ENCODE measurements around the gene TLCD5. TPM values are rescaled to one million over a fixed set of nuclear protein-coding genes. Genes with fewer than 3 reads are reported as not detected.

TLCD5 gene
- total RNA-seq, 2 donors from 2014 or later = 3.0 to 3.1 TPM

GRCh38 chr11:120352405-120352804, 27.3 kb downstream of the TLCD5 start:
- no peaks in the 10 kb centered on the region for H3K36me3 ChIP-seq (replicated peaks in 1 of 2; ENCODE audit: insufficient read depth in 1 of 2, low read depth in 2 of 2)
- 39 to 57% methylated on average over 6 of the region's 6 CpGs for WGBS, 2 donors
- H3K4me1 ChIP-seq = peaks cover 48% of the 10 kb centered on the region
- no peaks in the 10 kb centered on the region for H3K9me3 ChIP-seq
- H3K27ac ChIP-seq = no peak overlapping the region
- no peaks in the 10 kb centered on the region for H3K27me3 ChIP-seq
- H3K4me3 ChIP-seq = no peak overlapping the region
- intact Hi-C loops (cut with DNase I) = no loop called here
- DNase-seq = no peak
- ATAC-seq = no peak
- TF ChIP-seq POLR2A (IDR thresholded peaks at IDR 0.05) (no peak), CTCF (IDR thresholded peaks at IDR 0.05) (no peak)

- 14 to 28% methylated on average over 1 of the region's 1 CpG for WGBS, 2 donors
- Histone ChIP-seq H3K27ac (no peak overlapping the region), H3K27me3 (no peaks in the 10 kb centered on the region), H3K9me3 (no peaks in the 10 kb centered on the region), H3K4me3 (no peak overlapping the region), H3K4me1 (peaks cover 56% of the 10 kb centered on the region), H3K36me3 (replicated peaks in 1 of 2; ENCODE audit: insufficient read depth in 1 of 2, low read depth in 2 of 2) (no peaks in the 10 kb centered on the region)
- TF ChIP-seq CTCF (IDR thresholded peaks at IDR 0.05) (no peak), POLR2A (IDR thresholded peaks at IDR 0.05) (no peak)
- DNase-seq = no peak
- ATAC-seq = no peak
- intact Hi-C loops (cut with DNase I) = no loop called here
Measured at GRCh38 chr11:120354068-120354467, 29.0 kb downstream of the TLCD5 start.

GRCh38 chr11:120354779-120355178, 29.7 kb downstream of the TLCD5 start:
- H3K4me1 ChIP-seq = peaks cover 50% of the 10 kb centered on the region
- TF ChIP-seq CTCF (IDR thresholded peaks at IDR 0.05) = no peak
- TF ChIP-seq POLR2A (IDR thresholded peaks at IDR 0.05) = no peak
- no peaks in the 10 kb centered on the region for H3K27me3 ChIP-seq
- H3K4me3 ChIP-seq = no peak overlapping the region
- H3K36me3 ChIP-seq (replicated peaks in 1 of 2; ENCODE audit: insufficient read depth in 1 of 2, low read depth in 2 of 2) = no peaks in the 10 kb centered on the region
- WGBS, 2 donors = 59 to 64% methylated on average over 6 of the region's 6 CpGs
- no peaks in the 10 kb centered on the region for H3K9me3 ChIP-seq
- no peak overlapping the region for H3K27ac ChIP-seq
- DNase-seq (no peak), ATAC-seq (no peak)
- intact Hi-C loops (cut with DNase I) = no loop called here

- H3K27ac ChIP-seq = no peak overlapping the region
- 93 to 99% methylated on average over 6 of the region's 6 CpGs for WGBS, 2 donors
- no peak for ATAC-seq
- TF ChIP-seq POLR2A (IDR thresholded peaks at IDR 0.05) (no peak), CTCF (IDR thresholded peaks at IDR 0.05) (no peak)
- no peak for DNase-seq
- no peaks in the 10 kb centered on the region for H3K9me3 ChIP-seq
- peaks cover 42% of the 10 kb centered on the region for H3K4me1 ChIP-seq
- no peak overlapping the region for H3K4me3 ChIP-seq
- intact Hi-C loops (cut with DNase I) = no loop called here
- H3K27me3 ChIP-seq = no peaks in the 10 kb centered on the region
- H3K36me3 ChIP-seq (replicated peaks in 1 of 2; ENCODE audit: insufficient read depth in 1 of 2, low read depth in 2 of 2) = no peaks in the 10 kb centered on the region
Measured at GRCh38 chr11:120357620-120358019, 32.5 kb downstream of the TLCD5 start.

- no peak overlapping the region for H3K4me3 ChIP-seq
- H3K36me3 ChIP-seq (replicated peaks in 1 of 2; ENCODE audit: insufficient read depth in 1 of 2, low read depth in 2 of 2) = no peaks in the 10 kb centered on the region
- ATAC-seq (no peak), DNase-seq (peak in 3 of 4 donors; percentile 19 to 42 (median 20))
- no peak for TF ChIP-seq CTCF (IDR thresholded peaks at IDR 0.05)
- TF ChIP-seq POLR2A (IDR thresholded peaks at IDR 0.05) = no peak
- intact Hi-C loops (cut with DNase I) = no loop called here
- H3K27ac ChIP-seq = no peak overlapping the region
- WGBS, 2 donors = 44 to 65% methylated on average over 3 of the region's 3 CpGs
- H3K9me3 ChIP-seq = no peaks in the 10 kb centered on the region
- H3K4me1 ChIP-seq = peaks cover 40% of the 10 kb centered on the region
- no peaks in the 10 kb centered on the region for H3K27me3 ChIP-seq
Measured at GRCh38 chr11:120358729-120359128, 33.6 kb downstream of the TLCD5 start.
